Measurements from ENCODE around the gene KRTAP10-10.
"Not testable (repeated sequence)": the region's sequence is repeated elsewhere in the genome, so short reads cannot be mapped to it uniquely, and the experiment has no call there.

The KRTAP10-10 gene

GRCh38 chr21:44627181-44627822, 9.9 kb upstream of the KRTAP10-10 start:
- not testable (repeated sequence) for ATAC-seq, DNase-seq

GRCh38 chr21:44627831-44628233, 9.3 kb upstream of the KRTAP10-10 start:
- not testable (repeated sequence) for ATAC-seq, DNase-seq

- no peak for DNase-seq
- ATAC-seq = peak; percentile 36
Observed at GRCh38 chr21:44628707-44629391, 8.3 kb upstream of the KRTAP10-10 start.

- no peak for DNase-seq
- no peak for ATAC-seq
Observed at GRCh38 chr21:44630440-44630839, 6.7 kb upstream of the KRTAP10-10 start.

- ATAC-seq (no peak), DNase-seq (no peak)
Observed at GRCh38 chr21:44632067-44632466, 5.1 kb upstream of the KRTAP10-10 start.

GRCh38 chr21:44636209-44637017, 743 bp upstream of the KRTAP10-10 start:
- ATAC-seq = no peak
- DNase-seq = no peak

- DNase-seq, ATAC-seq: not testable (repeated sequence)
Observed at GRCh38 chr21:44637851-44638348, 744 bp downstream of the KRTAP10-10 start.

GRCh38 chr21:44638506-44639330, 1.6 kb downstream of the KRTAP10-10 start:
- ATAC-seq, DNase-seq: not testable (repeated sequence)

- DNase-seq (no peak), ATAC-seq (no peak)
Observed at GRCh38 chr21:44639331-44639655, 2.1 kb downstream of the KRTAP10-10 start.

GRCh38 chr21:44640761-44641160, 3.6 kb downstream of the KRTAP10-10 start:
- DNase-seq (no peak), ATAC-seq (no peak)

- DNase-seq (no peak), ATAC-seq (no peak)
Observed at GRCh38 chr21:44643741-44644310, 6.7 kb downstream of the KRTAP10-10 start.

GRCh38 chr21:44644878-44645277, 7.7 kb downstream of the KRTAP10-10 start:
- ATAC-seq (no peak), DNase-seq (no peak)

- DNase-seq, ATAC-seq: not testable (repeated sequence)
Observed at GRCh38 chr21:44646366-44647221, 9.4 kb downstream of the KRTAP10-10 start, which contains the start of gene KRTAP10-11. TSS of gene KRTAP10-11 (plus strand) at chr21:44646414. CDS start at chr21:44646459, 45 bp downstream.

- DNase-seq (no peak), ATAC-seq (no peak)
Observed at GRCh38 chr21:44647222-44647552, 10.0 kb downstream of the KRTAP10-10 start.

- no peak for DNase-seq
- ATAC-seq = no peak
Observed at GRCh38 chr21:44648557-44649311, 11.6 kb downstream of the KRTAP10-10 start.

GRCh38 chr21:44649521-44650100, 12.5 kb downstream of the KRTAP10-10 start:
- ATAC-seq = no peak
- no peak for DNase-seq

- DNase-seq (no peak), ATAC-seq (no peak)
Observed at GRCh38 chr21:44650265-44650972, 13.3 kb downstream of the KRTAP10-10 start.

GRCh38 chr21:44650973-44651675, 14.0 kb downstream of the KRTAP10-10 start:
- ATAC-seq (no peak), DNase-seq (no peak)
